ENCODE results near the gene NIT1. TPM values are rescaled to one million over a fixed set of nuclear protein-coding genes. Genes with fewer than 3 reads are reported as not detected.
A peak's percentile ranks its signal among the peaks of the same experiment; 100 is the strongest.

NIT1 gene
- total and polyA plus RNA-seq, 2 of the 13 experiments (the other 11 are each of a cell fraction or from before 2014, with no cell fraction given): 22.7 to 31.0 TPM

DNA sequence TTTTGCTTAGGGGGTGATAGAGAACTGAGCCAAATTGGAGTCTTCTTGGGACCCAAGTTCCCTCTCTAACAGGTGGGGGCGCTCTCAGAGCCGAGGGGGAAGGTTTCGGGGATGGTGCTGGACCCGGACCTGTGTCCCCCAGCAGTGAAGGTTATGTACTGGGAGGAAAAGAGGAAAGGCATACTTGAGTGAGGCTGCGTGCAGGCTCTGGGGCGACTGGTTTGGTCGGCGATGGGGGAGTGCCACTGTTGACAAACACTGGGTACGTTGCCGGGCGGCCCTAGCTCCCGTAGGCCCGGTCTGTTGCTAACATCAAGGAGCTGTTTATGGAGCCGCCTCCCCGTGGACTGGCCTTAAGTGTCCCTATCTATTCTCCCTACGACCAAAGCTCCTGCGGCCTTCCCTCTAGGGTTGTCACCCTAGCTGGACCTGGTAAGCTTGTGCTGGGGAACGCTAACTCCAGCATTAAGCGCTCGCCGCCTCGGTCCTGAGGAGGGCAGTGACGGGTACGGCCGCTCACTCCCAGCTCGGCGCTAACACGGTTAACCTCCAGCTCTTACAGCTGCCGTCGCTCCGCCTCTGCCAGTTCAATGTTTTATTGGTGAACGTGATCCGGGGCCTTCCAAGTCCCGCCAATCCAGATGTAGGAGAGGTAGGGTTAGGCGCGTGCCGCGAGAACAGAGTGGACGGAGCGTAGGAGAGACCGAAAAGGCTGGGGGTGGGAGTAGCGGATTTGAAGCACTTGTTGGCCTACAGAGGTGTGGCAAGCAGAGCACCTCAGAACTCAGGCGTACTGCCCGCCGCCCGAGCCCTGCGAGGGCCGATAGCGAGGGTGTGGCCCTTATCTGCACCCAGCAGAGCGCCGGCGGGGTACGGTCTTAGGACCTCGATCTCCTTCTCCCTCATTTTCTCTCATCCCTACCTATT, 48.1 kb downstream of the NIT1 start, which contains the start of gene PPOX (continued):
- TF ChIP-seq, protein P1, sequence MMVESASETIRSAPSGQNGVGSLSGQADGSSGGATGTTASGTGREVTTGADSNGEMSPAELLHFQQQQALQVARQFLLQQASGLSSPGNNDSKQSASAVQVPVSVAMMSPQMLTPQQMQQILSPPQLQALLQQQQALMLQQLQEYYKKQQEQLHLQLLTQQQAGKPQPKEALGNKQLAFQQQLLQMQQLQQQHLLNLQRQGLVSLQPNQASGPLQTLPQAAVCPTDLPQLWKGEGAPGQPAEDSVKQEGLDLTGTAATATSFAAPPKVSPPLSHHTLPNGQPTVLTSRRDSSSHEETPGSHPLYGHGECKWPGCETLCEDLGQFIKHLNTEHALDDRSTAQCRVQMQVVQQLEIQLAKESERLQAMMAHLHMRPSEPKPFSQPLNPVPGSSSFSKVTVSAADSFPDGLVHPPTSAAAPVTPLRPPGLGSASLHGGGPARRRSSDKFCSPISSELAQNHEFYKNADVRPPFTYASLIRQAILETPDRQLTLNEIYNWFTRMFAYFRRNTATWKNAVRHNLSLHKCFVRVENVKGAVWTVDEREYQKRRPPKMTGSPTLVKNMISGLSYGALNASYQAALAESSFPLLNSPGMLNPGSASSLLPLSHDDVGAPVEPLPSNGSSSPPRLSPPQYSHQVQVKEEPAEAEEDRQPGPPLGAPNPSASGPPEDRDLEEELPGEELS (CRISPR knock-in tag; IDR thresholded peaks at IDR 0.05): peak; percentile 56
- TF ChIP-seq ZNF10 (CRISPR knock-in tag; IDR thresholded peaks at IDR 0.05; ENCODE audit: borderline replicate concordance, low read depth) (no peak), ZSCAN31 (CRISPR knock-in tag; IDR thresholded peaks at IDR 0.05; ENCODE audit: low read depth) (peak; percentile 85), MTF1 (CRISPR knock-in tag; IDR thresholded peaks at IDR 0.05) (no peak), PAWR (CRISPR knock-in tag; IDR thresholded peaks at IDR 0.05; ENCODE audit: borderline replicate concordance) (no peak), ZNF558 (CRISPR knock-in tag; IDR thresholded peaks at IDR 0.05; ENCODE audit: borderline replicate concordance) (0 out of 2 replicates have a peak, but pooled peaks have one; percentile 41), MATR3 (CRISPR knock-in tag; IDR thresholded peaks at IDR 0.05) (no peak), GABPB1 (CRISPR knock-in tag; IDR thresholded peaks at IDR 0.05) (peak; percentile 64), NCOA1 (CRISPR knock-in tag; IDR thresholded peaks at IDR 0.05) (no peak), MEF2D (CRISPR knock-in tag; IDR thresholded peaks at IDR 0.05) (no peak), ZBTB43 (CRISPR knock-in tag; conservative IDR thresholded peaks at IDR 0.05) (no peak; the same call in 1 of the 2 replicates), ZNF350 (CRISPR knock-in tag; IDR thresholded peaks at IDR 0.05; ENCODE audit: borderline replicate concordance, low read depth) (peak; percentile 53; the same call in 1 of the 2 replicates), RNF219 (CRISPR knock-in tag; IDR thresholded peaks at IDR 0.05) (no peak), PRDM4 (CRISPR knock-in tag; IDR thresholded peaks at IDR 0.05; ENCODE audit: borderline replicate concordance) (no peak), PPARG (CRISPR knock-in tag; conservative IDR thresholded peaks at IDR 0.05) (no peak; the same call in 1 of the 2 replicates)
- TF ChIP-seq, protein P2, sequence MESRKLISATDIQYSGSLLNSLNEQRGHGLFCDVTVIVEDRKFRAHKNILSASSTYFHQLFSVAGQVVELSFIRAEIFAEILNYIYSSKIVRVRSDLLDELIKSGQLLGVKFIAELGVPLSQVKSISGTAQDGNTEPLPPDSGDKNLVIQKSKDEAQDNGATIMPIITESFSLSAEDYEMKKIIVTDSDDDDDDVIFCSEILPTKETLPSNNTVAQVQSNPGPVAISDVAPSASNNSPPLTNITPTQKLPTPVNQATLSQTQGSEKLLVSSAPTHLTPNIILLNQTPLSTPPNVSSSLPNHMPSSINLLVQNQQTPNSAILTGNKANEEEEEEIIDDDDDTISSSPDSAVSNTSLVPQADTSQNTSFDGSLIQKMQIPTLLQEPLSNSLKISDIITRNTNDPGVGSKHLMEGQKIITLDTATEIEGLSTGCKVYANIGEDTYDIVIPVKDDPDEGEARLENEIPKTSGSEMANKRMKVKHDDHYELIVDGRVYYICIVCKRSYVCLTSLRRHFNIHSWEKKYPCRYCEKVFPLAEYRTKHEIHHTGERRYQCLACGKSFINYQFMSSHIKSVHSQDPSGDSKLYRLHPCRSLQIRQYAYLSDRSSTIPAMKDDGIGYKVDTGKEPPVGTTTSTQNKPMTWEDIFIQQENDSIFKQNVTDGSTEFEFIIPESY (CRISPR knock-in tag; IDR thresholded peaks at IDR 0.05): no peak
